HG03097 (cell line): ENCODE measurements around the gene LAMA3.

Experiments
- ATAC-seq: cut with Tn5 transposase; IDR thresholded peaks from one replicate; pipeline ENCODE4 v1.9.1; 2021; ENCODE audit not compliant: unreplicated experiment, low FRiP score

Gene LAMA3

DNA sequence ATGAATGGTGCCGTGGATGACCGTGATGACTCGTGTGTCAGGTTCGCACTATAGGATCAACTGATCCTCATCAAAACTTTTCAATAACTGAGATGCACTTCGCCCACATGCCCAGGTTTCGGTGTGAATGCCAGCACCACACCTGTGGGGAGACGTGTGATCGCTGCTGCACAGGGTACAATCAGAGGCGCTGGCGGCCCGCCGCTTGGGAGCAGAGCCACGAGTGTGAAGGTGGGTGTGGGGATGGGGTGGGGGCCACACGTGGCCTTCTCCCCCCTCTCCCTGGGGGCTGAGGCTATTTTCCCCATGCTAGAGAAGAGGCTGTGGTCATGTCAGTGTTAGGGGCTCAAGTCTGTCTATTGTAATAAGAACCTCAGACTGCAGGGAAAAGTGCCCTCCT lies 69.0 kb downstream of the LAMA3 start:
- no peak for ATAC-seq

GRCh38 chr18:23761941-23762340 lies 72.7 kb downstream of the LAMA3 start:
- no peak for ATAC-seq

GRCh38 chr18:23763343-23763742 lies 74.1 kb downstream of the LAMA3 start:
- ATAC-seq, result no peak

DNA sequence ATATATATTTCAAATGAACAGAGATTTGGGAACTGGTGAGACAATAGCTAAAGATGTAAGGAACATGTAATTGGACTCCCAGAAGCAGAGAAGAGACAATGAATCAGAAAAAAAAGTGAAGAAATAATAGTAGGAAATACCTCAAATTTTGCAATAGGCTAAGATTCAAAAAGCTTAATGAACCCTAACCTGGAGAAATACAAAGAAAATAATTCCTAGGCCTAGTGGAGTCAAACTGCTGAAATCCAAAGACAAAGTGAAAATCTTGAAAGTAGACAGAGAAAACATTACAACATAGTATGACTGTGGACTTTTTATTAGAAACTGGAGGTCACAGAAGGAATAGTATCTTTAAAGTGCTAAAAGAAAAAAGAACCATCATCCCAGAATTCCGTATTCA lies 76.7 kb downstream of the LAMA3 start:
- no peak for ATAC-seq

DNA sequence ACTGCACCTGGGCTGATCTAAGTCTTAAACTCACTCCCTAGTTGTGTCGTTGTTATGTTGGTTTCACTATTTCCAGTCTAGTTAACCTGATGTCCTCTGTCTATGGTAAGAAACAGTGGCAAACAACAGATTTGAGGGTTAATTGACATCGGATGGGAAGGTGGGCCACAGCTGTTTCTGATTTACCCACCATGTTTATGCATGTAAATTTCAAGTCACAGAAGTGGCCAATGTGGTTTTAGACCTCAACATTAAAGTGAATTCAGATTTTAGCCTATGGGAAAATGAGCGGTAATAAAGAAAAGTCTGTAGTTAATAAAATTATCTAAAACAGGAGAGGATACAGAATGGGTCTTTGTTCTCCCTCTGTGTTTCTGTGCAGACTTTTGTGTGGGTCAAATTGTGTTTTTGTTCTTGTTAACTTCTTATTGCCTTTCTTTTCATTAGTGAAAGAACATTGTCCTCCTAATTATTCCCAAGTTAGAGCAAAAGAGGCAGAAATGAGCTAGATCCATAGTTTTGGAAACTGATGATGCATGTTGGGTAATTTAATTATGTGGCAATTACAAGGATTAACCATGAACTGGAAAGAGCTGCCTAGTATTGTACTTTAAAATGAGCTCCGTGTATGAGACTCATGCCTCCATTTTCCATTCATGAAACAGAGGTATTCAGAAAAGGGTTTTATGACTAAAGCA lies 83.2 kb downstream of the LAMA3 start:
- ATAC-seq, result no peak

GRCh38 chr18:23776306-23776705 lies 87.1 kb downstream of the LAMA3 start:
- ATAC-seq, result no peak

DNA sequence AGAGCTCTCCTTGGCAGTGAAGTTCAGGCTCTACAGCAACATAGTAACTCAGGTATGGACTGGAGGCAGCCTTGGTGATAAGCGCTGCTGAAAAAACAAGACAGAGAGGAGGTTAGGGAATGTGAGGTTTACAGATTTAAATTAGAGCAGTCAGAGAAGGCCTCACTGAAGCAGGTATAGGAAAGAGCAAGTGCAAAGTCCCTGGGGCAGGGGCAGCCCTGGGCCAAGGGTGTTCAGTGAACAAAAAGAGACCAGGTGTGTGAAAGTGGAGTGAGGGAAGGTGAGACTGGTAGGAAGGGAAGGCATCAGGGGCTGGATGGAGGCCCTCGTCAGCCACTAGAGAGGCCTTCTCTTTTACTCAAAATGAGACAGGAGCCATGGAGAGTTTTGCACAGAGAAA lies 89.6 kb downstream of the LAMA3 start:
- no peak for ATAC-seq

- no peak for ATAC-seq
Observed at GRCh38 chr18:23779696-23780303, 90.5 kb downstream of the LAMA3 start.

GRCh38 chr18:23784832-23785245 lies 95.6 kb downstream of the LAMA3 start:
- ATAC-seq, result no peak

- ATAC-seq, result no peak
Observed at GRCh38 chr18:23793051-23793450, 103.8 kb downstream of the LAMA3 start.

DNA sequence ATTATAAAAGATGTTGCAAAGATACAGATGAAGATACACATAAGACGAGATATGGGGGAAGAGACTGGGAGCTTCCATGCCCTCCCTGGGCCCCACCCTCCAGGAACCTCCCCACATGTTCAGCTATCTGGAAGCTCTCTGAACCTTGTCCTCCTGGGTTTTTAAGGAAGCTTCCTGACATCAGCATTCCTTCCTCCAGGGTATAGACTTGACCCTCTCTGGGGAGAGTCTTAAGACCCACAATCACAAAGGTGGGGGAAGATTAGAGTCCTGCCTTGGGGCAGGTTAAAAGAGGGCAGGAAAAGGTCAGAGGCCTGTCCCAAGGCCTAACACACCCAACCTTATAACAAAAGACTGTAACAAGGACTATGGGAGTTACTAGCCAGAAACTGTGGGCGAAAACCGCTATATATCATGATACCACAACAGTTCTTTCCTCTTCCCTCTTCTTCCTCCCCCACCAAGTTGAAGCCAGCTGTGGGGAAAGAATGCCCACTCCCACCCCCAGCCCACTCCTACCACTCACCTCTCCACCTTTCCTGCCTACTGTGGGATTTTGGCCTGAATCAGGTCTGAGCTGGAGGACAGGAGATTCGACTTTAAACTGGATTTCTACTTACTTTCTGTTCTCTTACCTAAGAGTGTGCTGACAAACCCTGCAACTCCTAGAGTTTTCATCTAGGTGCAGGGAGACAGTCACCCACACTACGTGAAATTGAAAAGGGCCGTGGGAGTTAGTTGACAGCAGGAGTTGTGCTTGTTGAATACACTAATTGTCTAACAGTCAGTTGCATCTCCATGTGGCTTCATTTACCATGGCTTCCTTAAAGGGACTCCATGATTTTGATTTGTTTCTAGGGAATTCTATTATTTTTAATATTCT lies 105.0 kb downstream of the LAMA3 start:
- ATAC-seq, result no peak

GRCh38 chr18:23798249-23798648 lies 109.0 kb downstream of the LAMA3 start:
- no peak for ATAC-seq

- no peak for ATAC-seq
Observed at GRCh38 chr18:23798824-23799223, 109.6 kb downstream of the LAMA3 start.

DNA sequence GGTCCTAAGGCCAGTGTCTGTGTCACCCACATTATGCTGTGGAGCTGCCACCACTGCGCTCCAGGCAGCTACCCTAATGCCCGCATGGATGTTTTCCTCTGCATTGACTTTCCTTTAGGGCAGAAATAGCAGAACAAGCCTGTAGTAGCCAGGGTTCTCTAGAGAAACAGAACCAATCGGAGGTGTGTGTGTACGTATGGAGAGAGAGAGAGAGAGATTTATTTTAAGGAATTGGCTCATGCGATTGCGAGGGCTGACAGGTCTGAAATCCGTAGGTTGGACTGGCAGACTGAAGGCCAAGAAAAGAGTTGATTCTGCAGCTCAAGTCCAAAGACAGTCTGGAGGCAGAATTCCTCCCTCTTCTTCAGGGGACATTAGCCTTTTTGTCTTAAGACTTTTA lies 110.3 kb downstream of the LAMA3 start:
- no peak for ATAC-seq

DNA sequence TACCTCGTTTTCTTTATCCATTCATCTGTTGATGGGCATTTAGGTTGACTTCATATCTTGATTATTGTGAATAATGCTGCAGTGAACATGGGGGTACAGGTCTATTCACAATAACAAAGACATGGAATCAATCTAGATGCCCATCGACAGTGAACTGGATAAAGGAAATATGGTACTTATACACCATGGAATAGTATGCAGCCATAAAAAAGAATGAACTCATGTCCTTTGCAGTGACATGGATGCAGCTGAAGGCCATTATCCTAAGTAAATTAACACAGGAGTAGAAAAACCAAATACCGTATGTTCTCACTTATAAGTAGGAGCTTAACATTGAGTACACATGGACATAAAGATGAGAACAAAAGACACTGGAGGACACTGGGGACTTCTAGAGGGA lies 111.6 kb downstream of the LAMA3 start:
- no peak for ATAC-seq

GRCh38 chr18:23802817-23803216 lies 113.6 kb downstream of the LAMA3 start:
- ATAC-seq, result no peak

GRCh38 chr18:23803755-23804154 lies 114.5 kb downstream of the LAMA3 start:
- ATAC-seq, result no peak

DNA sequence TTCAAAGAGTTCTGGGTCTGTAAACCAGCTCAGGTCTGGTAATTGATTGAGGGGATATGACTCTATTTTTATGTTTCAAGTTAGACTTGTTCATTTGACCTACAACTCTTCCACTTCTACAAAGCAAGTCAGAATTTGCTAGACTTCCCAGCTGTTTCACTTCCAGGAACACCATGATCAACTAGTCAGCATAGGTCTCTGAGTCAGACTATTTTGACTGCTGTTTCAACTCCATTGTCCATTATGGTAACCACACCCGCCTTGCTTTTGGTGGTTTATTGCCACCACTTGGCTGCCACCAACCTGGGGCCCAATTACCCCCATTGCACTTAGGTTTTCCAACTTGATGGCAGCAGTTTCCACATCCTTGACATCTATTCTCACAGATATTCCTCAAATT lies 116.6 kb downstream of the LAMA3 start:
- no peak for ATAC-seq

DNA sequence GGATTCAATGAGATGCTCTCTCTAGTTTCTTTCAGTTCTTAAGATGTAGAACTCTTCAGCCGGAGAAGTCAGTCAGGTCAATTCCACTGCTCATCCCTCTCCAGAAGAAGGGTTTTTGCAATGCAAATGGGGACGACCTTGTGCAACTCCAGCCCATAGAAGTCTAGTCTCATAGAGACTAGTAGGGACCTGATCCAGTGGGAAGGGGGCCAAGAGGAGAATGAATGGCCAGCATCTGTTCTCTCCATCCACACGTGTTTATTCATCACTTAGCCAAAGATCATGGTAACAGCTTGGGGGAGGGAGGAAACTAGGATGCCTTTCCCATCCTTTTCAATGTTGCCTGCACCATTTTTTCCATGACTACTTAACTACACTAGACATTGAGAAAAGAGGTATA lies 120.2 kb downstream of the LAMA3 start:
- ATAC-seq, result no peak

- ATAC-seq, result no peak
Observed at GRCh38 chr18:23810396-23810795, 121.1 kb downstream of the LAMA3 start.

DNA sequence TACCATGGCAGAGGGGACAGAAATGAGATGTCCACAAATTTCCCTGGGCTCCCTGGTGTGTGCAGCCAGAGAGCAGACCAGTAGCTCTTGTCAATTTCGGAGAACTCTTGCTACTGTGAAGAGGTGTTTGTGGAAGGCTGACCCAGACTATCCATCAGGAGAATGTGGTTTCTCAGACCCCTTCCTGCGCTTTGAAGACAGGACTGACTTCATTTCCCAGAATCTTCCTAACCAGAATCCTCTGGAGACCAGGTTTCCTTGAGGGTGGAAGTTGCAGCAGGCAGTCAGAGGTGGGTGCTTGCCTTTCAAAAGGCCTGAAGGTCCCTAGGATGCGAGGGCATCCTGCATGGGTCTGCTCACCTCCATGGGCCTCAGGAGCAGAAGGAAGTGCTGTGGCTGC lies 121.9 kb downstream of the LAMA3 start:
- no peak for ATAC-seq
